Liver (tissue), 3 donors: ENCODE results near the gene HLTF.

Experiments
- CTCF ChIP-seq: fragments of 150-350 bp; IDR thresholded peaks from 2 replicates; pipeline ENCODE4 v1.5.1; 2017; ENCODE audit warnings: improper control_type of control experiment, low read depth, low read length; ENCODE audit not compliant: missing input control
- FOXA1 ChIP-seq: IDR thresholded peaks from 2 replicates; pipeline ENCODE4 v1.6.1; 2016; ENCODE audit warnings: antibody characterized with exemption
- GABPA ChIP-seq, 2 donors: IDR thresholded peaks in 1 of 2; conservative IDR thresholded peaks in 1 of 2; 2 replicates each; pipeline ENCODE4 v1.6.1; 2016; ENCODE audit warnings: antibody characterized with exemption in 2 of 2, mild to moderate bottlenecking in 1 of 2, moderate library complexity in 1 of 2
- MAX ChIP-seq: IDR thresholded peaks from 2 replicates; pipeline ENCODE4 v1.6.1; 2016; ENCODE audit warnings: antibody characterized with exemption
- NR2F2 ChIP-seq: IDR thresholded peaks from 2 replicates; pipeline ENCODE4 v1.6.1; 2016; ENCODE audit warnings: antibody characterized with exemption
- SP1 ChIP-seq: IDR thresholded peaks from 2 replicates; pipeline ENCODE4 v1.6.1; 2018; ENCODE audit warnings: antibody characterized with exemption, mild to moderate bottlenecking
- YY1 ChIP-seq: IDR thresholded peaks from 2 replicates; pipeline ENCODE4 v1.6.1; 2016; ENCODE audit warnings: antibody characterized with exemption, mild to moderate bottlenecking
- ZBTB33 ChIP-seq: IDR thresholded peaks from 2 replicates; pipeline ENCODE4 v1.6.1; 2016; ENCODE audit warnings: antibody characterized with exemption
- donor health status: healthy.
- donor health status: healthy.

GRCh38 chr3:149020839-149021252, 65.5 kb downstream of the HLTF start:
- TF ChIP-seq CTCF (no peak), YY1 (no peak), SP1 (no peak), MAX (no peak), ZBTB33 (no peak), FOXA1 (no peak), GABPA (IDR thresholded peaks at IDR 0.05 in 1 of 2, conservative IDR thresholded peaks at IDR 0.05 in 1 of 2) (no peak), NR2F2 (no peak)
